HL-60/S4 (cell line): Measurements from ENCODE around the gene AHSG.

Experiments
- in situ Hi-C: fragments of 300-500 bp; cut with MboI; formaldehyde crosslinking; loops from 2 replicates; pipeline ENCODE4 v1.14.3; 2022; ENCODE audit warnings: low sequenced_read_pairs

The AHSG gene

GRCh38 chr3:186592682-186593081, 20.2 kb upstream of the AHSG start:
- in situ Hi-C loops: no loop called here

- in situ Hi-C loops: no loop called here
Observed at GRCh38 chr3:186593862-186594261, 19.0 kb upstream of the AHSG start.

- in situ Hi-C loops: no loop called here
Observed at GRCh38 chr3:186594591-186595113, 18.2 kb upstream of the AHSG start.

- in situ Hi-C loops: no loop called here
Observed at GRCh38 chr3:186596568-186597287, 16.1 kb upstream of the AHSG start.

- in situ Hi-C loops: no loop called here
Observed at GRCh38 chr3:186598108-186598784, 14.6 kb upstream of the AHSG start.

GRCh38 chr3:186598794-186599141, 14.1 kb upstream of the AHSG start:
- in situ Hi-C loops: no loop called here

- in situ Hi-C loops: no loop called here
Observed at GRCh38 chr3:186599142-186599784, 13.6 kb upstream of the AHSG start.

- in situ Hi-C loops: loop anchor here (5.0 to 25.0 kb wide), 2 partner anchors 213 to 622 kb away; partner anchors contain the start of gene RFC4
Observed at GRCh38 chr3:186599785-186600166, 13.1 kb upstream of the AHSG start.

GRCh38 chr3:186600896-186601295, 12.0 kb upstream of the AHSG start:
- in situ Hi-C loops: loop anchor here (5.0 to 25.0 kb wide), 2 partner anchors 211 to 624 kb away; partner anchors contain the start of gene RFC4

- in situ Hi-C loops: loop anchor here (5.0 to 25.0 kb wide), 2 partner anchors 209 to 626 kb away; partner anchors contain the start of gene RFC4
Observed at GRCh38 chr3:186603159-186603558, 9.7 kb upstream of the AHSG start.

GRCh38 chr3:186605078-186605477, 7.8 kb upstream of the AHSG start:
- in situ Hi-C loops: loop anchor here (25.0 kb wide), 1 partner anchor 207 kb away; the partner anchor contains the start of gene RFC4

- in situ Hi-C loops: loop anchor here (25.0 kb wide), 1 partner anchor 206 kb away; the partner anchor contains the start of gene RFC4
Observed at GRCh38 chr3:186605561-186606545, 7.0 kb upstream of the AHSG start.

GRCh38 chr3:186608624-186609215, 4.1 kb upstream of the AHSG start:
- in situ Hi-C loops: loop anchor here (25.0 kb wide), 1 partner anchor 204 kb away; the partner anchor contains the start of gene RFC4

- in situ Hi-C loops: loop anchor here (25.0 kb wide), 1 partner anchor 203 kb away; the partner anchor contains the start of gene RFC4
Observed at GRCh38 chr3:186609247-186609868, 3.5 kb upstream of the AHSG start.

GRCh38 chr3:186612065-186612464, 795 bp upstream of the AHSG start:
- in situ Hi-C loops: loop anchor here (25.0 kb wide), 1 partner anchor 200 kb away; the partner anchor contains the start of gene RFC4

GRCh38 chr3:186613637-186614265, 891 bp downstream of the AHSG start:
- in situ Hi-C loops: loop anchor here (25.0 kb wide), 1 partner anchor 199 kb away; the partner anchor contains the start of gene RFC4

- in situ Hi-C loops: loop anchor here (25.0 kb wide), 1 partner anchor 198 kb away; the partner anchor contains the start of gene RFC4
Observed at GRCh38 chr3:186614266-186614596, 1.4 kb downstream of the AHSG start.
